Measurements from ENCODE around the gene CDC42EP1.

CDC42EP1 gene, protein sequence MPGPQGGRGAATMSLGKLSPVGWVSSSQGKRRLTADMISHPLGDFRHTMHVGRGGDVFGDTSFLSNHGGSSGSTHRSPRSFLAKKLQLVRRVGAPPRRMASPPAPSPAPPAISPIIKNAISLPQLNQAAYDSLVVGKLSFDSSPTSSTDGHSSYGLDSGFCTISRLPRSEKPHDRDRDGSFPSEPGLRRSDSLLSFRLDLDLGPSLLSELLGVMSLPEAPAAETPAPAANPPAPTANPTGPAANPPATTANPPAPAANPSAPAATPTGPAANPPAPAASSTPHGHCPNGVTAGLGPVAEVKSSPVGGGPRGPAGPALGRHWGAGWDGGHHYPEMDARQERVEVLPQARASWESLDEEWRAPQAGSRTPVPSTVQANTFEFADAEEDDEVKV

DNA sequence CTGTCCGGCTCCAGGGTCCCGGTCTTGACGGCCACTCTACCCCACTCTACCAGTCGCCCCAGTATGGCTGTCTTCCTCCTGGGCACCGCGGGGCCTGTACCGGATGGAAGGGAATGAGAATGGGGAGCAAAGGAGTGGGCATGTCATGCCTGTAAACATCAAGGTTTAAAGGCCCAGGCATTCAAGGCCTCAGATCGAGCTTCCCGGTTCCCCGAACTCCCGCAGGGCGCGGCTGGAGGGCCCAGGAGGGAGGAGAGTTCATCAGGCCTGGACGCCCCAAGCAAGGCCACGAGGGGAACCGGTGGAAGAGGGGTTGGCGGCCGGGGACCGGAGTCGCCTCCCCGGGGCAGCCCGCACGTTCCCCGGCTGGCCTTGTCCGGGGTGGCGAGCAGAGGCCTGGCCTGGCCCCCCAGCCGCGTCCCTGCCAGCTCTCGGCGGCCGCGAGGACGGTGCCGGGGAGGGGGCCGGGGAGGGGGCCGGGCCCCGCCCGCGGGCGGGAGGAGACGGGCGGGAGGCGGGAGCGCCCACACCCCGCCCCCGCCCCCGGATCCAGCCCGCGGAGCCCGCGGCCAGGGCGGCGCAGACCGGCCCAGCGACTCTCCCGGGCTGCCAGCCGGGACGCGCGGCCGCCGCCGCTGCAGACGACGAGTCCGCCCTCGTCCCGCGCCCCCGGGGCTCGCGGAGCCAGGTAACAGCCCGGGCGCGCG lies at the start of gene CDC42EP1:
CDC42EP1 (plus strand) TSS at position 580 of the 707 bp plus-strand sequence. CDS start 5,870 bp downstream, outside the sequence.
- intact Hi-C loops (cut with DNase I; ENCODE audit: low total_unique reads): loop anchor here (2.0 to 5.0 kb wide), 2 partner anchors 13 to 47 kb away; partner anchors contain the start of gene GGA1
- Histone ChIP-seq H3K9me3 (no peaks in the 10 kb centered on the region), H3K27ac (peak within 1 kb of the TSS; percentile 98 to 99), H3K4me3 (peak within 1 kb of the TSS; percentile 85 to 93), H3K36me3 (no peaks in the 10 kb centered on the region), H3K27me3 (no peaks in the 10 kb centered on the region), H3K4me1 (peaks cover 9 to 63% (median 51%) of the 10 kb centered on the region in 4 donors)
- DNase-seq: peak in 1 of 2 donors; percentile 83
- TF ChIP-seq, protein P1, sequence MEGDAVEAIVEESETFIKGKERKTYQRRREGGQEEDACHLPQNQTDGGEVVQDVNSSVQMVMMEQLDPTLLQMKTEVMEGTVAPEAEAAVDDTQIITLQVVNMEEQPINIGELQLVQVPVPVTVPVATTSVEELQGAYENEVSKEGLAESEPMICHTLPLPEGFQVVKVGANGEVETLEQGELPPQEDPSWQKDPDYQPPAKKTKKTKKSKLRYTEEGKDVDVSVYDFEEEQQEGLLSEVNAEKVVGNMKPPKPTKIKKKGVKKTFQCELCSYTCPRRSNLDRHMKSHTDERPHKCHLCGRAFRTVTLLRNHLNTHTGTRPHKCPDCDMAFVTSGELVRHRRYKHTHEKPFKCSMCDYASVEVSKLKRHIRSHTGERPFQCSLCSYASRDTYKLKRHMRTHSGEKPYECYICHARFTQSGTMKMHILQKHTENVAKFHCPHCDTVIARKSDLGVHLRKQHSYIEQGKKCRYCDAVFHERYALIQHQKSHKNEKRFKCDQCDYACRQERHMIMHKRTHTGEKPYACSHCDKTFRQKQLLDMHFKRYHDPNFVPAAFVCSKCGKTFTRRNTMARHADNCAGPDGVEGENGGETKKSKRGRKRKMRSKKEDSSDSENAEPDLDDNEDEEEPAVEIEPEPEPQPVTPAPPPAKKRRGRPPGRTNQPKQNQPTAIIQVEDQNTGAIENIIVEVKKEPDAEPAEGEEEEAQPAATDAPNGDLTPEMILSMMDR (IDR thresholded peaks at IDR 0.05): no peak

DNA sequence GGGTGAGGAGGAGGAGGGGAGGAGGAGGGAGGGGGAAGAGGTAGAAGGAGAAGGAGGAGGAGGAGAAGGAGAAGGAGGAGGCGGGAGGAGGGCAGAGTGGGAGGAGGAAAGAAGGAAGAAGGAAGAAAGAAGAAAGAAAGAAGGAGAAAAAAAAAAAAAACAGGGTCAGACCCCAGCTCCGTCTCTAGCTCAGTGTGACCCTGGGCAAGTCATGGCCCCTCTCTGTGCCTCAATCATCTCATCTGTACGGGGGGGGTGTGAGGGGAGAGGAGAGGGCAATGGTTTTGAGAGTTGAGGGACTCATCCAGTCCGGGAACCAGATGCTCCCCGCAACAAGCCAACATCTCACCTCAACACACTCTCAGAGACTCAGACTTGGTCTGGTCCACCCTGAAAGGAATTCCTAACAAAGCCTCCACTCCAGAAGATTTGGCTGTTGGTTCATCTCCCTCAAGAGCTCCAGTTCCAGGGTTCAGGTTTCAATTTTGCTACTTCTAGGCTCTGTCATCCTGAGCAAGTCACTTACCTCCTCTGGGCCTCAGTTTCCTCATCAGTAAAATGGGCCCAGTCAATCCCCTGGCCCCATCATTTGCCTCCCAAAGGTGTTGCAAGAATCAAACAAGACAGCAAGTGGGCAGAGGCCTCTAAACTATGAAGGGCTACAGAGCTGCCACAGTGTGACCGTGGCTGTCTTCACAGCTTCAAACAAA lies 48.7 kb upstream of the CDC42EP1 start:
- intact Hi-C loops (cut with DNase I; ENCODE audit: low total_unique reads): no loop called here
- no peak for DNase-seq

DNA sequence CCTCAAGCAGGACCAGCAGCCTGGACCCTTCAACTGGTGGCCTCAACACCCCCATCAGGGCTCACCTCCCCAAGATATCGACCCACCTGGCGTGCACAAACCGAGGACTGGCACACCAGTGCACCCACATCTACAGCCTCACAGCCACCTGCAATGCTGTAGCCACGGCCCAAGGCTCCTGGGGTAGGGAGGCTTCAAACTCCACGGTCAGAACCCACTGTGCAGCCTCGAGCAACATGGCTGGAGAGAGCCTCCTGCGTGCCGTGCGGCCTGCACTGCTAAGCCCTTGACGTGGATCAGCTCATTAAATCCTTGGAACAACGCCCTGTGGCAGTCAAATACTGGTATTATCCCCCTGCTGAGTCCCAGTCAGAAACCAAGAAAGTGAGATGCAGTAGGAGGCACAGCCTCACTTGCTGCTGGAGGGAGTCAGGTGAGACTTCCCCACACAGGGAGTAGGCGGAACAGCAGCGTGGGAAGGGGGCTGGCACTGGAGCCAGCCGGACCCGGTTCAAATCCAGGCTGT lies 45.7 kb upstream of the CDC42EP1 start:
- no peaks in the 10 kb centered on the region for H3K9me3 ChIP-seq
- H3K27ac ChIP-seq: no peak overlapping the region
- peaks cover 0 to 23% (median 7%) of the 10 kb centered on the region in 4 donors for H3K4me1 ChIP-seq
- DNase-seq: no peak
- no peak overlapping the region for H3K4me3 ChIP-seq
- TF ChIP-seq, protein P1 (IDR thresholded peaks at IDR 0.05): no peak
- peaks cover 0 to 30% of the 10 kb centered on the region in 2 donors for H3K27me3 ChIP-seq
- intact Hi-C loops (cut with DNase I; ENCODE audit: low total_unique reads): no loop called here
- H3K36me3 ChIP-seq: no peaks in the 10 kb centered on the region

More for the DNA sequence above, 48.7 kb upstream of the CDC42EP1 start:
- TF ChIP-seq, protein P1 (IDR thresholded peaks at IDR 0.05): no peak
- Histone ChIP-seq H3K4me3 (no peak overlapping the region), H3K27me3 (peaks cover 0 to 20% of the 10 kb centered on the region in 2 donors), H3K4me1 (peaks cover 0 to 14% (median 0%) of the 10 kb centered on the region in 4 donors), H3K9me3 (no peaks in the 10 kb centered on the region), H3K27ac (no peak overlapping the region), H3K36me3 (peaks cover 0 to 7% (median 0%) of the 10 kb centered on the region in 3 donors)

DNA sequence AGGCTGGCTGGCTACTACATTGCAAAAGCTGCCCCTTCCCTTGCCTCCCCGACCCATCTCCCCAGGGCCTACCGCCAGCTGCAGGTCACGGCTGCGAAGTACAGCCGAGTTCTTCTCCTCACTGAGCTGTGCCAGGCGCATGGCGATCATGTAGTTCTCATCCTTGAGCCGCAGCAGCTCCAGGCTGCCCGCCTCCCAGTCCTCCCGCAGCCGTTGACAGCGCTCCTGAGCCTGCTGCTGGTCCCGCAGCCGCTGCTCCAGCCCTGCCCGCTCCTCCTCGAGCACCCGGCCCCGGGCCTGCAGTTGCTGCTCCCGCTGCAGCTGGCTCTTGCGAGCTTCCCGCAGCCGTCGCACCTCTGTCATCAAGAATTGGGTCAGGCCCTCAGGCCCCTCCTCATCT lies 44.4 kb upstream of the CDC42EP1 start:
- Histone ChIP-seq H3K4me1 (peaks cover 0 to 27% (median 11%) of the 10 kb centered on the region in 4 donors), H3K27me3 (peaks cover 0 to 36% of the 10 kb centered on the region in 2 donors), H3K27ac (no peak overlapping the region), H3K4me3 (no peak overlapping the region), H3K36me3 (no peaks in the 10 kb centered on the region), H3K9me3 (no peaks in the 10 kb centered on the region)
- no peak for DNase-seq
- TF ChIP-seq, protein P1 (IDR thresholded peaks at IDR 0.05): no peak
- intact Hi-C loops (cut with DNase I; ENCODE audit: low total_unique reads): no loop called here

DNA sequence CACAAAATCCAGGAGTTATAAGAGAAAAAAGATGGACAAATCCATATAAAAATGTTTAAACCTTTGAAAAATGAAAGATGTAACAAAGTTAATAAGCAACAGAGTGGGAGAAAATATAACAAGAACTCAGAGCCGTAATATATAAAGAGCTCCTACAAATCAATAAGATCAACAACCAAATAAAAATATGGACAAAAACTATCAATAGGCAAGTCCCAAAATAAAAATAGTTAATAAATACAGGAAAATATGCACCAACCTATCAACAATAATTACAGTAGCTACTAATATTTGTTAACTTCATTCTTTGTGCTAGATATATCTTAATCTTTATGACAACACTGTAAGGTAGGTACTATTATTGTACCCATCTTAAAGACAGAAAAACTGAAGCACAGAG lies 43.8 kb upstream of the CDC42EP1 start:
- H3K36me3 ChIP-seq: no peaks in the 10 kb centered on the region
- no peak overlapping the region for H3K4me3 ChIP-seq
- intact Hi-C loops (cut with DNase I; ENCODE audit: low total_unique reads): no loop called here
- no peak overlapping the region for H3K27ac ChIP-seq
- no peaks in the 10 kb centered on the region for H3K9me3 ChIP-seq
- H3K27me3 ChIP-seq: peaks cover 0 to 41% of the 10 kb centered on the region in 2 donors
- TF ChIP-seq, protein P1 (IDR thresholded peaks at IDR 0.05): no peak
- H3K4me1 ChIP-seq: peaks cover 0 to 27% (median 11%) of the 10 kb centered on the region in 4 donors
- no peak for DNase-seq

All from tibial artery (tissue), 4 donors.